HepG2 (cell line): ENCODE results near the gene TMEM178A. TPM values are rescaled to one million over a fixed set of nuclear protein-coding genes. Genes with fewer than 3 reads are reported as not detected.
A peak's percentile ranks its signal among the peaks of the same experiment; 100 is the strongest.

Experiments
- ATAC-seq: fragments of 200-7000 bp; cut with Tn5 transposase; 3 replicates; pipeline ENCODE4 v1.9.1; 2020; ENCODE audit warnings: mild to moderate bottlenecking, moderate library complexity
- BruUV-seq: library from RNA; stranded (reverse); fragments of 400-500 nt; replicated peaks from 2 replicates; lab custom pipeline; 2021; lab: Mats Ljungman, UMichigan
- CTCF ChIA-PET: fragments of 300-600 bp; formaldehyde crosslinking; extraction: SDS; loops from one replicate; lab custom pipeline; 2021; ENCODE audit warnings: low total read pairs, inconsistent platforms, low intra/inter-chr PET ratio; lab: Yijun Ruan, JAX
- POLR2A ChIA-PET: fragments of 350-600 bp; sonication (Branson Sonifier 250); formaldehyde crosslinking; loops from one replicate; lab custom pipeline; 2020; ENCODE audit warnings: antibody characterized with exemption, inconsistent platforms; lab: Yijun Ruan, JAX
- DNase-seq: peaks from one replicate; pipeline ENCODE4 v3.0.0-alpha.2; 2015; ENCODE audit warnings: low spot score
- FAIRE-seq: peaks from 3 replicates; lab custom pipeline; 2011; peaks lifted over from hg19 to GRCh38; lab: Jason Lieb, UNC
- H2AFZ ChIP-seq: one replicate; pipeline ENCODE4 v1.6.1; 2011; ENCODE audit warnings: low read length, inconsistent platforms
- H3K27ac ChIP-seq: fragments of 300-600 bp; 3 replicates; pipeline ENCODE4 v1.8.0; 2011; ENCODE audit warnings: mixed run types, mild to moderate bottlenecking, mixed read lengths, low read length, inconsistent platforms; ENCODE audit not compliant: insufficient read depth; ENCODE audit errors: extremely low read length
- H3K27me3 ChIP-seq, 2 experiments: fragments of 200-600 bp in 1 of 2; 2 replicates in 1 of 2; 3 replicates in 1 of 2; pipeline versions ENCODE4 v1.6.0 to v1.8.0; 2011; ENCODE audit warnings: low read length in 2 of 2, mild to moderate bottlenecking in 2 of 2, moderate library complexity in 2 of 2, inconsistent platforms in 1 of 2; ENCODE audit not compliant: insufficient read depth in 2 of 2, control insufficient read depth in 1 of 2
- H3K36me3 ChIP-seq, 2 experiments: fragments of 200-600 bp in 1 of 2; replicated peaks in 1 of 2; 2 replicates in 1 of 2; 3 replicates in 1 of 2; pipeline versions ENCODE4 v1.5.1 to v1.8.0; 2011; ENCODE audit warnings: low read length in 2 of 2, inconsistent platforms in 1 of 2; ENCODE audit not compliant: insufficient read depth in 2 of 2, control insufficient read depth in 1 of 2
- H3K4me1 ChIP-seq: 2 replicates; pipeline ENCODE4 v1.5.1; 2012; ENCODE audit warnings: low read length, inconsistent platforms; ENCODE audit not compliant: insufficient read depth
- H3K4me2 ChIP-seq: 2 replicates; pipeline ENCODE4 v1.6.0; 2011; ENCODE audit warnings: low read depth, low read length, inconsistent platforms
- H3K4me3 ChIP-seq, 3 experiments: fragments of 200-600 bp in 1 of 3; sonication (generic), shearing (Covaris generic) in 1 of 3; replicated peaks in 1 of 3; 2 replicates each; pipeline ENCODE4 v1.5.1; 2011 to 2016; ENCODE audit warnings: low read length in 3 of 3, inconsistent platforms in 2 of 3, low read depth in 2 of 3, mild to moderate bottlenecking in 2 of 3, control low read depth in 1 of 3, mixed read lengths in 1 of 3; ENCODE audit not compliant: insufficient read depth in 1 of 3
- H3K79me2 ChIP-seq: one replicate; pipeline ENCODE4 v1.6.1; 2011; ENCODE audit warnings: low read length, inconsistent platforms; ENCODE audit not compliant: insufficient read depth
- H3K9ac ChIP-seq: 2 replicates; pipeline ENCODE4 v1.6.0; 2011; ENCODE audit warnings: mild to moderate bottlenecking, low read depth, low read length, inconsistent platforms; ENCODE audit not compliant: insufficient read depth
- H3K9me3 ChIP-seq: 2 replicates; pipeline ENCODE4 v1.5.1; 2012; ENCODE audit warnings: mild to moderate bottlenecking, low read length
- H4K20me1 ChIP-seq: 2 replicates; pipeline ENCODE4 v1.6.0; 2011; ENCODE audit warnings: inconsistent platforms, mild to moderate bottlenecking, low read length, moderate library complexity; ENCODE audit not compliant: insufficient read depth
- BHLHE40 ChIP-seq: IDR thresholded peaks from 2 replicates; pipeline ENCODE4 v1.6.1; 2011; ENCODE audit warnings: low read length, improper control_type of control experiment
- KAT2B ChIP-seq: fragments of 150-350 bp; IDR thresholded peaks from 2 replicates; pipeline ENCODE4 v1.6.1; 2014; ENCODE audit warnings: low read depth, low read length, borderline replicate concordance
- KLF12 ChIP-seq: sonication (generic); formaldehyde crosslinking; IDR thresholded peaks from 2 replicates; pipeline ENCODE4 v1.4.0; 2020; ENCODE audit warnings: missing genetic modification reagents, borderline replicate concordance
- KLF6 ChIP-seq: IDR thresholded peaks from 2 replicates; pipeline ENCODE4 v1.8.0; 2016; ENCODE audit warnings: missing biosample characterization, missing genetic modification reagents
- KMT2B ChIP-seq: IDR thresholded peaks from 2 replicates; pipeline ENCODE4 v1.6.1; 2016; ENCODE audit warnings: missing genetic modification reagents, missing compliant biosample characterization
- SP140L ChIP-seq: sonication (generic); formaldehyde crosslinking; IDR thresholded peaks from 2 replicates; pipeline ENCODE4 v1.4.0; 2020; ENCODE audit warnings: missing genetic modification reagents, borderline replicate concordance
- SP4 ChIP-seq: sonication (generic); formaldehyde crosslinking; IDR thresholded peaks from 2 replicates; pipeline ENCODE4 v1.8.1; 2023; ENCODE audit warnings: mild to moderate bottlenecking, missing genetic modification reagents
- TP53 ChIP-seq: sonication (generic); formaldehyde crosslinking; conservative IDR thresholded peaks from 2 replicates; pipeline ENCODE4 v1.4.0; 2020; ENCODE audit warnings: missing genetic modification reagents
- ZEB1 ChIP-seq: IDR thresholded peaks from 2 replicates; pipeline ENCODE4 v1.6.1; 2012; ENCODE audit warnings: mild to moderate bottlenecking, low read depth, inconsistent platforms; ENCODE audit not compliant: insufficient replicate concordance
- ZKSCAN8 ChIP-seq: IDR thresholded peaks from 2 replicates; pipeline ENCODE4 v1.6.1; 2016; ENCODE audit warnings: borderline replicate concordance, missing genetic modification reagents, missing compliant biosample characterization
- ZNF225 ChIP-seq: sonication (generic); formaldehyde crosslinking; IDR thresholded peaks from 2 replicates; pipeline ENCODE4 v1.4.0; 2020; ENCODE audit warnings: mild to moderate bottlenecking, missing genetic modification reagents
- ZNF24 ChIP-seq: fragments of 450-650 bp; IDR thresholded peaks from 2 replicates; pipeline ENCODE4 v1.6.1; 2017; ENCODE audit warnings: antibody characterized with exemption, mild to moderate bottlenecking
- ZNF496 ChIP-seq: sonication (generic); formaldehyde crosslinking; IDR thresholded peaks from 2 replicates; pipeline ENCODE4 v1.8.1; 2023; ENCODE audit warnings: mild to moderate bottlenecking, moderate library complexity, missing genetic modification reagents; ENCODE audit not compliant: insufficient replicate concordance
- ZNF546 ChIP-seq: sonication (generic); formaldehyde crosslinking; conservative IDR thresholded peaks from 2 replicates; pipeline ENCODE4 v1.8.1; 2023; ENCODE audit warnings: mild to moderate bottlenecking, missing genetic modification reagents
- ZNF777 ChIP-seq: sonication (generic); formaldehyde crosslinking; IDR thresholded peaks from 2 replicates; pipeline ENCODE4 v1.4.0; 2020; ENCODE audit warnings: missing genetic modification reagents
- ZNF883 ChIP-seq: sonication (generic); formaldehyde crosslinking; IDR thresholded peaks from 2 replicates; pipeline ENCODE4 v1.5.1; 2020; ENCODE audit warnings: mild to moderate bottlenecking, missing genetic modification reagents; ENCODE audit errors: not compliant biosample characterization
- WGBS: methylation state at CpG from one replicate; pipeline ENCODE4 v1.1.6; 2017; ENCODE audit warnings: low lambda C conversion rate; 5-methylcytosine and 5-hydroxymethylcytosine counted together
- in situ Hi-C: cut with HindIII; loops from 2 replicates; pipeline ENCODE4 v1.10.0; 2017; ENCODE audit warnings: low pct_unique_long_range_greater_than_20kb; ENCODE audit not compliant: extremely low pct_ligation_motif_present
- intact Hi-C: fragments of 100-400 bp; cut with micrococcal nuclease; formaldehyde crosslinking; loops from one replicate; pipeline ENCODE4 v1.10.0; 2022; ENCODE audit not compliant: unreplicated experiment
- polyA plus RNA-seq, 8 experiments: library from polyadenylated mRNA; depleted of rRNA in 3 of 8; stranded (reverse) in 7 of 8; unstranded in 1 of 8; fragments of >200 nt; fragmentation: Illumina TruSeq in 4 of 8; extraction: Trizol in 4 of 8; gene quantifications; 2 replicates each; pipeline versions ENCODE4 v1.2.1 to v1.2.3, GENCODE V29; 2011 to 2016; ENCODE audit warnings: low read depth in 4 of 8, missing spikeins in 1 of 8, mixed read lengths in 1 of 8; ENCODE audit not compliant: insufficient read depth in 1 of 8
- total RNA-seq, 5 experiments: library from RNA; depleted of rRNA; stranded (reverse); fragments of >200 nt; fragmentation: Illumina TruSeq; extraction: Trizol; gene quantifications; 2 replicates each; pipeline ENCODE4 v1.2.3, GENCODE V29; 2016; ENCODE audit warnings: low read depth in 1 of 5
- TF ChIP-seq, protein P1 (sequence below): sonication (generic); formaldehyde crosslinking; IDR thresholded peaks from 2 replicates; pipeline ENCODE4 v1.5.1; 2020; ENCODE audit warnings: mild to moderate bottlenecking, missing genetic modification reagents, borderline replicate concordance
- TF ChIP-seq, protein P2 (sequence below): sonication (generic); formaldehyde crosslinking; IDR thresholded peaks from 2 replicates; pipeline ENCODE4 v1.4.0; 2020; ENCODE audit warnings: mild to moderate bottlenecking, missing genetic modification reagents
- TF ChIP-seq, protein P3 (sequence below): IDR thresholded peaks from 2 replicates; pipeline ENCODE4 v1.6.1; 2018; ENCODE audit warnings: missing genetic modification reagents

The TMEM178A gene
- total and polyA plus RNA-seq, 2 of the 13 experiments (the other 11 are each of a cell fraction or from before 2014, with no cell fraction given) = 0.38 to 3.3 TPM

DNA sequence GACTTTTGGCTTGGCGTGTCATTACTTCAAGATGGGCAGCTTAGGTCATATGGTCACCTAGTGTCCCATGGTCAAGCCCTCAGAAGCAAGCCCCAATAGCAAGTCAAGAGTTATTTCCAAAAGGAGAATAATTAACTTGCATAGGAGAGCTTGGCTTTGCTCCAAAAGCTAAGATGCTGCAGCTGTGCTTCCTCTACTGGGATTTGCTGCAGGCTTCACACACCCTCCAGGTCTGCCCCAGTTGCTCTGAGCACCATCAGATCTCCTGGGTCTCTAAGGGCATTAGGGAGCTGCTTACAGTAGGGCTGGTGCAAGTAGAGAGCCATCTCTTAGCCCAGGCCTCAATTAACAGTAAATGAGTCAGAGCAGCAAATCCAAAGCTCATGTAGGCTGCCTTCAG is 66.8 kb downstream of the TMEM178A start:
- no peaks in the 10 kb centered on the region for H3K79me2 ChIP-seq
- FAIRE-seq (no peak), DNase-seq (no peak), ATAC-seq (peak; percentile 10; the same call in 2 of the 3 replicates)
- no peak overlapping the region for H3K27ac ChIP-seq
- H4K20me1 ChIP-seq = no peaks in the 10 kb centered on the region
- H2AFZ ChIP-seq = no peak overlapping the region
- peaks cover 8 to 32% of the 10 kb centered on the region in 2 experiments for H3K36me3 ChIP-seq
- BruUV-seq = no TSS peak
- H3K4me1 ChIP-seq = no peaks in the 10 kb centered on the region
- H3K4me2 ChIP-seq = no peak overlapping the region
- H3K9ac ChIP-seq = no peak overlapping the region
- intact Hi-C loops = no loop called here
- H3K27me3 ChIP-seq = no peaks in the 10 kb centered on the region
- H3K4me3 ChIP-seq = no peak overlapping the region
- POLR2A ChIA-PET = interaction anchor here (1.2 kb wide), 1 partner anchor 42 kb away, joined by 3 read pairs; no protein-coding TSS in a partner anchor
- in situ Hi-C loops = loop anchor here (5.0 kb wide), 1 partner anchor 350 kb away; no protein-coding TSS in a partner anchor
- CTCF ChIA-PET = no interaction called here
- 100% methylated on average over 1 of the region's 1 CpG for WGBS
- H3K9me3 ChIP-seq = no peaks in the 10 kb centered on the region
- TF ChIP-seq KMT2B (CRISPR knock-in tag) (no peak), SP4 (no peak), TP53 (CRISPR knock-in tag) (no peak), BHLHE40 (no peak), ZNF777 (no peak), ZNF883 (CRISPR knock-in tag) (no peak), ZNF24 (no peak), ZNF496 (CRISPR knock-in tag) (no peak), SP140L (CRISPR knock-in tag) (no peak), KLF6 (CRISPR knock-in tag) (no peak), KLF12 (CRISPR knock-in tag) (no peak), KAT2B (no peak), ZNF546 (CRISPR knock-in tag) (no peak), ZNF225 (CRISPR knock-in tag) (no peak), ZEB1 (no peak), ZKSCAN8 (CRISPR knock-in tag) (no peak)
- TF ChIP-seq, protein P1, sequence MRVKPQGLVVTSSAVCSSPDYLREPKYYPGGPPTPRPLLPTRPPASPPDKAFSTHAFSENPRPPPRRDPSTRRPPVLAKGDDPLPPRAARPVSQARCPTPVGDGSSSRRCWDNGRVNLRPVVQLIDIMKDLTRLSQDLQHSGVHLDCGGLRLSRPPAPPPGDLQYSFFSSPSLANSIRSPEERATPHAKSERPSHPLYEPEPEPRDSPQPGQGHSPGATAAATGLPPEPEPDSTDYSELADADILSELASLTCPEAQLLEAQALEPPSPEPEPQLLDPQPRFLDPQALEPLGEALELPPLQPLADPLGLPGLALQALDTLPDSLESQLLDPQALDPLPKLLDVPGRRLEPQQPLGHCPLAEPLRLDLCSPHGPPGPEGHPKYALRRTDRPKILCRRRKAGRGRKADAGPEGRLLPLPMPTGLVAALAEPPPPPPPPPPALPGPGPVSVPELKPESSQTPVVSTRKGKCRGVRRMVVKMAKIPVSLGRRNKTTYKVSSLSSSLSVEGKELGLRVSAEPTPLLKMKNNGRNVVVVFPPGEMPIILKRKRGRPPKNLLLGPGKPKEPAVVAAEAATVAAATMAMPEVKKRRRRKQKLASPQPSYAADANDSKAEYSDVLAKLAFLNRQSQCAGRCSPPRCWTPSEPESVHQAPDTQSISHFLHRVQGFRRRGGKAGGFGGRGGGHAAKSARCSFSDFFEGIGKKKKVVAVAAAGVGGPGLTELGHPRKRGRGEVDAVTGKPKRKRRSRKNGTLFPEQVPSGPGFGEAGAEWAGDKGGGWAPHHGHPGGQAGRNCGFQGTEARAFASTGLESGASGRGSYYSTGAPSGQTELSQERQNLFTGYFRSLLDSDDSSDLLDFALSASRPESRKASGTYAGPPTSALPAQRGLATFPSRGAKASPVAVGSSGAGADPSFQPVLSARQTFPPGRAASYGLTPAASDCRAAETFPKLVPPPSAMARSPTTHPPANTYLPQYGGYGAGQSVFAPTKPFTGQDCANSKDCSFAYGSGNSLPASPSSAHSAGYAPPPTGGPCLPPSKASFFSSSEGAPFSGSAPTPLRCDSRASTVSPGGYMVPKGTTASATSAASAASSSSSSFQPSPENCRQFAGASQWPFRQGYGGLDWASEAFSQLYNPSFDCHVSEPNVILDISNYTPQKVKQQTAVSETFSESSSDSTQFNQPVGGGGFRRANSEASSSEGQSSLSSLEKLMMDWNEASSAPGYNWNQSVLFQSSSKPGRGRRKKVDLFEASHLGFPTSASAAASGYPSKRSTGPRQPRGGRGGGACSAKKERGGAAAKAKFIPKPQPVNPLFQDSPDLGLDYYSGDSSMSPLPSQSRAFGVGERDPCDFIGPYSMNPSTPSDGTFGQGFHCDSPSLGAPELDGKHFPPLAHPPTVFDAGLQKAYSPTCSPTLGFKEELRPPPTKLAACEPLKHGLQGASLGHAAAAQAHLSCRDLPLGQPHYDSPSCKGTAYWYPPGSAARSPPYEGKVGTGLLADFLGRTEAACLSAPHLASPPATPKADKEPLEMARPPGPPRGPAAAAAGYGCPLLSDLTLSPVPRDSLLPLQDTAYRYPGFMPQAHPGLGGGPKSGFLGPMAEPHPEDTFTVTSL = no peak
- TF ChIP-seq, protein P2, sequence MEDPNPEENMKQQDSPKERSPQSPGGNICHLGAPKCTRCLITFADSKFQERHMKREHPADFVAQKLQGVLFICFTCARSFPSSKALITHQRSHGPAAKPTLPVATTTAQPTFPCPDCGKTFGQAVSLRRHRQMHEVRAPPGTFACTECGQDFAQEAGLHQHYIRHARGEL (CRISPR knock-in tag) = no peak
- TF ChIP-seq, protein P3, sequence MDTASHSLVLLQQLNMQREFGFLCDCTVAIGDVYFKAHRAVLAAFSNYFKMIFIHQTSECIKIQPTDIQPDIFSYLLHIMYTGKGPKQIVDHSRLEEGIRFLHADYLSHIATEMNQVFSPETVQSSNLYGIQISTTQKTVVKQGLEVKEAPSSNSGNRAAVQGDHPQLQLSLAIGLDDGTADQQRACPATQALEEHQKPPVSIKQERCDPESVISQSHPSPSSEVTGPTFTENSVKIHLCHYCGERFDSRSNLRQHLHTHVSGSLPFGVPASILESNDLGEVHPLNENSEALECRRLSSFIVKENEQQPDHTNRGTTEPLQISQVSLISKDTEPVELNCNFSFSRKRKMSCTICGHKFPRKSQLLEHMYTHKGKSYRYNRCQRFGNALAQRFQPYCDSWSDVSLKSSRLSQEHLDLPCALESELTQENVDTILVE (CRISPR knock-in tag) = no peak
